ENCODE measurements around the gene IARS1.

The IARS1 gene

GRCh38 chr9:92295827-92296258 lies 2.3 kb upstream of the IARS1 start:
- DNase-seq: no peak

- DNase-seq: no peak
Measured at GRCh38 chr9:92295240-92295790, 1.8 kb upstream of the IARS1 start.

GRCh38 chr9:92294297-92294676 lies 790 bp upstream of the IARS1 start:
- DNase-seq: peak in 3 of 51 donors; percentile 1 to 8 (median 4)

- no peak for DNase-seq
Measured at GRCh38 chr9:92293075-92293354, 482 bp downstream of the IARS1 start.

GRCh38 chr9:92292338-92293074 lies 991 bp downstream of the IARS1 start:
- no peak for DNase-seq

- DNase-seq: no peak
Measured at GRCh38 chr9:92291577-92291976, 1.9 kb downstream of the IARS1 start.

GRCh38 chr9:92290785-92291429 lies 2.6 kb downstream of the IARS1 start:
- no peak for DNase-seq

- DNase-seq: no peak
Measured at GRCh38 chr9:92289708-92290390, 3.6 kb downstream of the IARS1 start.

GRCh38 chr9:92279302-92279701 lies 14.2 kb downstream of the IARS1 start:
- DNase-seq: no peak

- DNase-seq: no peak
Measured at GRCh38 chr9:92278110-92278509, 15.4 kb downstream of the IARS1 start.

- no peak for DNase-seq
Measured at GRCh38 chr9:92276331-92277032, 17.0 kb downstream of the IARS1 start.

GRCh38 chr9:92275541-92275940 lies 18.0 kb downstream of the IARS1 start:
- no peak for DNase-seq

- no peak for DNase-seq
Measured at GRCh38 chr9:92270511-92270910, 23.0 kb downstream of the IARS1 start.

GRCh38 chr9:92266486-92266885 lies 27.0 kb downstream of the IARS1 start:
- DNase-seq: no peak

GRCh38 chr9:92265154-92265553 lies 28.3 kb downstream of the IARS1 start:
- DNase-seq: no peak

- no peak for DNase-seq
Measured at GRCh38 chr9:92263131-92263530, 30.4 kb downstream of the IARS1 start.

- no peak for DNase-seq
Measured at GRCh38 chr9:92257327-92257726, 36.2 kb downstream of the IARS1 start.

- no peak for DNase-seq
Measured at GRCh38 chr9:92254381-92255337, 38.8 kb downstream of the IARS1 start.

GRCh38 chr9:92253656-92254055 lies 39.8 kb downstream of the IARS1 start:
- DNase-seq: no peak

- no peak for DNase-seq
Measured at GRCh38 chr9:92247981-92248380, 45.5 kb downstream of the IARS1 start.

- no peak for DNase-seq
Measured at GRCh38 chr9:92247296-92247695, 46.2 kb downstream of the IARS1 start.

Data from hypothalamus (tissue), 51 donors.